Stimulated activated CD4-positive, alpha-beta T cell treated with anti-CD3 and anti-CD28 coated beads, TNF-alpha, amount 100 ng/mL, for 1 hour (primary cell): ENCODE measurements around the gene CLTRN.

ENCODE experiments used
- DNase-seq, 3 donors: peaks; one replicate each; pipeline ENCODE4 v3.0.0-alpha.2; 2020; ENCODE audit warnings: low read depth in 3 of 3, low spot score in 1 of 3

Gene CLTRN

GRCh38 chrX:15579778-15580747 lies 84.5 kb downstream of the CLTRN start:
- no peak for DNase-seq
